GM20431 (cell line): ENCODE measurements around the gene SLC33A1.
"Not testable (repeated sequence)": the region's sequence is repeated elsewhere in the genome, so short reads cannot be mapped to it uniquely, and the experiment has no call there.

Experiments used
- in situ Hi-C: fragments of 300-500 bp; cut with MseI, MboI; formaldehyde crosslinking; loops from one replicate; pipeline ENCODE4 v1.15.0; 2020; ENCODE audit warnings: low sequenced_read_pairs; ENCODE audit not compliant: unreplicated experiment

SLC33A1 gene

GRCh38 chr3:155854141-155854940 lies at the start of gene SLC33A1:
Gene SLC33A1 (minus strand): TSS chr3:155854427. CDS start chr3:155853997, 430 bp downstream.
- in situ Hi-C loops: no loop called here

DNA sequence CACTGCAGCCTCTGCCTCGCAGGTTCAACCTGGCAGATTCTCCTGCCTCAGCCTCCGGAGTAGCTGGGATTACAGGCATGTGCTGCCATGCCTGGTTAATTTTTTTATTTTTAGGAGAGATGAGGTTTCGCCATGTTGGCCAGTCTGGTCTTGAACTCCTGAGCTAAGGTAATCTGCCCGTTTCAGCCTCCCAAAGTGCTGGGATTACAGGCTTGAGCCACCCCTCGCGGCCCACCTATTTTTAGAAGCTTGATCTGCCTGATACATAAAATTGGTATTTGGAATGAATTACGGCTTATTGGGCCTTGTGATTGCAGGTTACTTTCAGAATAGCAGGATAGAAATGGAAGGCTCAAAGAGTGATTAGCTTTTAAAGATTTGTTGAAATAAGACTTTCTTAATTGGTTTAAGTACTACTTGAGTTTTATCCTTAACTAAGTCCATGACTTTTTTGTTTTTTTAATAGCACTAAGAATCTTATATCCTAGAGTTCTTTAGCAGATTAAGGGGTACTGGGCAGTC lies 41.2 kb upstream of the SLC33A1 start:
- in situ Hi-C loops: no loop called here

- in situ Hi-C loops: no loop called here
These were observed 37.1 kb upstream of the SLC33A1 start for GRCh38 chr3:155891321-155891720.

- in situ Hi-C loops: no loop called here
These were observed 36.5 kb upstream of the SLC33A1 start for GRCh38 chr3:155890671-155891190.

DNA sequence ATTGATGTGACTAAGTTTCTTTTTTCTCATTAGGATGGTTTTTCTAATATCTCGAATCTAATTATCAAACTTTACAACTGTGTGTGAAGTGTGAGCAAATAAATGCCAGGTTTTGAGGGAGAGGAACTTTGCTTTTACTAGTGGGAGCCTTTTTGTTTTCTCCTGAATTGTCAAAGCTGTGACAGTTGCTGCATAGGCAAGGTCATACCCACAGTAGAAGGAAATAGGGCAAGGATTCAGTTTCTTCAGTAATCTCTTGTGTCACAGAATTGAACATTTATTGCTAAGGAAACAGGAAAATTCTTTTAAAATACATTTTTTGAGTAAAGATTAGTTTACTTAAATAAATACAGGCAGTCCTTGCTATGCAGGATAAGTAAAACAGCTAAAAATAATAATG lies 35.7 kb upstream of the SLC33A1 start:
- in situ Hi-C loops: no loop called here

DNA sequence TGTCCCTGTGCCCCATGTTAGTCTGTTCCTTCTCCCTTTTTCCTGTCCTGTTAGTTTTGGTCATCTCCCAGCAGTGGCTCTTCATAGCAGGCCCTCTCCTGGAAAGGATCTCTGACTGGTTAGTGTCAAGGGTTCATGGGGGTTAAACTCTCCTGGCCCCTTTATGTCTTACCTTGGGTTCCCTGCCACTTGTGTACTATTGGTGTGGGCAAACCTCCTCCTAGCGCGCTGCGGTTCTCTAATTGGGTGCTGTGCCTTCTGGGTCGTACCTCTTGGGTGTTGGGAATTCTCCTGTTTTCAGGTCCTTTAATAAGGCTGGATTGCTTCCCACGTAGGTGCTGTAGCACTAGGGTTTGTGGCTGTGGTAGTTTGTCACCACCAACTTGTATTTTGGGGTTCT lies 35.0 kb upstream of the SLC33A1 start:
- in situ Hi-C loops: no loop called here

- in situ Hi-C loops: no loop called here
These were observed 32.7 kb upstream of the SLC33A1 start for GRCh38 chr3:155886915-155887314.

DNA sequence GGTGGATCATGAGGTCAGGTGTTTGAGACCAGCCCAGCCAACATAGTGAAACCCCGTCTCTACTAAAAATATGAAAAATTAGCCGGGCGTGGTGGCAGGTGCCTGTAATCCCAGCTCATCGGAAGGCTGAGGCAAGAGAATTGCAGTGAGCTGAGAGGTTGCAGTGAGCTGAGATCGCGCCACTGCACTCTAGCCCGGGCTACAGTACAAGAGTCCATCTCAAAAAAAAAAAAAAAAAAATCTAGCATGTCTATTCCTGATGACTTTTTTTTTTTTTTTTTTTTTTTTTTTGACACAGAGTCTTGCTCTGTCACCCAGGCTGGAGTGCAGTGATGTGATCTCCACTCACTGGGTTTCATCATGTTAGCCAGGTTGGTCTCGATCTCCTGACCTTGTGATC lies 32.1 kb upstream of the SLC33A1 start:
- in situ Hi-C loops: not testable (repeated sequence)

GRCh38 chr3:155885292-155885691 lies 31.1 kb upstream of the SLC33A1 start:
- in situ Hi-C loops: no loop called here

- in situ Hi-C loops: no loop called here
These were observed 30.1 kb upstream of the SLC33A1 start for GRCh38 chr3:155884292-155884691.

DNA sequence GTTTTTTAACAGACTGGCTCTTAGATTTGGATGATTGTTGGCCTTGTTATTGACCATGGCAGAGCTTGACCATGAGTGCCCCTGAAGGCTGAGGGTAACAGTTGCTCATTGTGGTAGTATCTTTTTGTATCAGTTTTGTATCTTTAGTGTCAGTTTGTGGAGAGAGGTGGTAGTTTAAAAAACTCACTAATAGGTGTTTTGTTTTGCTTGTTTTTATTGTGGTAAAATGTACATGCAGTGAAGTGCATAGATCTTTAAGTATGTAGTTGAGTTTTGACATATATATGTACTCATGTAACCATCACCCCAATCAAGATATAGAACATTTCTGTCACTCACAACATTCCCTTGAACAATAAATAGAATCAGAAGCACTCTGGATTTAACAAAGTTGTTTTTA lies 26.1 kb upstream of the SLC33A1 start:
- in situ Hi-C loops: no loop called here

DNA sequence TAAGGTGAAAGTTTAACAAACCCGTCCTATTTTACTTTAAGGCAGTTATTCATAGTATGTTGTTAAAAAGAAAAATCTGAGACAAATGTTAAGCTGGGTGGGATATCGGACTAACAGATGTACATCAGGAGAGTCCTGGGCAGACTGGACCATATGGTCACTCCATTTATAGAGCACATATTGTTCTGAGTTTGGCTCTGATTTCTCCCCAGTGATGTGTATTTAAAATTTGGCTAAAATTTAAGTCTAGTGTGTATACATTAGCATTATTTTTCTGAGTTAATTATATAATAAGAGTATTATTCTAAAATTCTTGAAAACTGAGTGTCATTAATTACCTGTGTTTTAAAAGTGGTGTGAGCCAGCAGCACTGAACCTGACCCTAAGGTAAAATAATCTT lies 22.3 kb upstream of the SLC33A1 start:
- in situ Hi-C loops: no loop called here

DNA sequence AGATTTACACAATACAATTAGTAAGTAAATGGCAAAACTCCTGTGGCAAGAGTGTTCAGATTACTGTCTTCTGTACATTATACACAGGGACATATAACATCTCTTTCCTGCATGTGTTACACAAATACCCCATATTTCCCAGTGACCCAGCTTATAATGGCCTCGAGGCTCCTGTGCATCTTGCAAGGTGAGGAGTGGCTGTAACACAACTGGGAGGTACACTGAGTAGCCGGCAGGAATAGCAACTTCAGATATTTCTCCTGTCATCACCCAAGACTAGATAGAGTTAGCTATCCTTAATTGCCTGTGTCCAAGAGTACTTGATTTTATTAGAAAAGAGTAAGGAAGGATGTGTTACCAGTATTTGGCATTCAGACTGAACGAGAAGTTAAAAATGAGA lies 21.8 kb upstream of the SLC33A1 start:
- in situ Hi-C loops: no loop called here

DNA sequence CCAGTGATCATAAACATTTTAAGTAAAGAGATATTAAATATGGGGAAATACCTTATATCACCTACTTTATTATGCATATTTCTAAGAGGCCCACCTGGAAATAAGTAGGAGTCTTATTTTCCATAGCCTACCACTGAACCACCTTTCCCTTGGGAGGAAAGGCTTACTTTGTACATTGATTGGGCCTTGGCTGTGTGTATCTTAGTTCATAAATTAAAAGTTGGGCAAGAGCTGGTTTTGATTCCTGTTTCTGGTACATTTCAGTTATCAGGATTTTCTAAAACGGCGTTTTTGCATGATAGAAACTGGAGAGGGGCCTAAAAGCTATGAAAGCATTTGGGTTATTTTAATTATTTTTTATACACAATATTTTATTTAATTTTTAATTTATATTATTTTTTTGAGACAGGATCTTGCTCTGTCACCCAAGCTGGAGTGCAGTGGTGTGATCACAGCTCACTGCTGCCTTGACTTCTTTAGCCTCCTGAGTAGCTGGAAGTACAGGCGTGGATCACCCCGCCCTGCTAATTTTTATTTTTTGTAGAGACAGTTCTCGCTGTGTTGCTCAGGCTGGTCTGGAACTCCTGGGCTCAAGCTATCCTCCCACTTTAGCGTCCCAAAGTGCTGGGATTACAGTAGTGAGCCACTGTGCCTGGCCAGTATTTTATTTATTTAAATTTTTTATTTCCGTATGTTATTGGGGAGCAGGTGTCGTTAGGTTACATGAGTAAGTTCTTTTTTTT lies 18.8 kb upstream of the SLC33A1 start:
- in situ Hi-C loops: no loop called here

- in situ Hi-C loops: no loop called here
These were observed 17.5 kb upstream of the SLC33A1 start for GRCh38 chr3:155871746-155872158.

DNA sequence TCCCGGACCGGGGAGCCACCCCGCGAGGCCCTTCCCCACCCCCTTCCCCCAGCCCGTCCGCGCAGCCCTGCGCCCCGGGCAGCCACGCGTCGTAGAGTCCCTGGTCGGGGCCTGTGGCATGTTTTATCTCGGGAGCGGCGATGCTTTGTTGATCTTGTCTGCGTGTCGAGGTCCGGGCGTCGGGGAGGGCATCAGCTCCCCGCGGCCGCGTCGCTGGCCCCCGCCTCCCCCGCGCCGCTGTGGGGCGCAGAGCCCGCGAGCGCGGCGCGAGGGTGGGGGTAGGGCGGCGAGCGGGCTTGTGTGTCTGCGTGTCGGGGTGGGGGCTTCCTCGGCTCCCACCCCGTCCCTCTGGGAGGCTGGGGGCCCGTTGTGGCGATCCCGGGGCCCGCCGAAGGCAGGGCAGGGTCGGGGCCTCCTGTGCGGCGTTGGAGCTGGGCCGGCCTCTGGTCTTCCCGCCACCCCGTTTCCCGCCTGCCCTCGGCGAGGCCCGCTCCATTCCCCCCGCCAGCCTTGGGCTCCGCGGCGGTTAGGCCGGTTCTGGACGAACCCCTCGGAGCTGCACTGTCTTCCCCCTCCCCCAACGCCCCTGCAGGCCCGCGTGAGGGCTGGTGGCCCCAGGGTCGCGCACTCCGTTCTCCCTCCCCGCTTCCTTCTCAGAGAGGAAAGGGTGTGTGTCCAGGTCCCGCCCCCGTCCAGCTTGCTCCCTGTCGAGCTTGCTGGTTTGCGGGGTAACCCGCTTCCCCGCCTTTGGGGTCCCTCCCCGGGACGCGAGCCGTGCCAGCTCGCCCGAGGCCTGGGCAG lies 16.9 kb upstream of the SLC33A1 start:
- in situ Hi-C loops: no loop called here

DNA sequence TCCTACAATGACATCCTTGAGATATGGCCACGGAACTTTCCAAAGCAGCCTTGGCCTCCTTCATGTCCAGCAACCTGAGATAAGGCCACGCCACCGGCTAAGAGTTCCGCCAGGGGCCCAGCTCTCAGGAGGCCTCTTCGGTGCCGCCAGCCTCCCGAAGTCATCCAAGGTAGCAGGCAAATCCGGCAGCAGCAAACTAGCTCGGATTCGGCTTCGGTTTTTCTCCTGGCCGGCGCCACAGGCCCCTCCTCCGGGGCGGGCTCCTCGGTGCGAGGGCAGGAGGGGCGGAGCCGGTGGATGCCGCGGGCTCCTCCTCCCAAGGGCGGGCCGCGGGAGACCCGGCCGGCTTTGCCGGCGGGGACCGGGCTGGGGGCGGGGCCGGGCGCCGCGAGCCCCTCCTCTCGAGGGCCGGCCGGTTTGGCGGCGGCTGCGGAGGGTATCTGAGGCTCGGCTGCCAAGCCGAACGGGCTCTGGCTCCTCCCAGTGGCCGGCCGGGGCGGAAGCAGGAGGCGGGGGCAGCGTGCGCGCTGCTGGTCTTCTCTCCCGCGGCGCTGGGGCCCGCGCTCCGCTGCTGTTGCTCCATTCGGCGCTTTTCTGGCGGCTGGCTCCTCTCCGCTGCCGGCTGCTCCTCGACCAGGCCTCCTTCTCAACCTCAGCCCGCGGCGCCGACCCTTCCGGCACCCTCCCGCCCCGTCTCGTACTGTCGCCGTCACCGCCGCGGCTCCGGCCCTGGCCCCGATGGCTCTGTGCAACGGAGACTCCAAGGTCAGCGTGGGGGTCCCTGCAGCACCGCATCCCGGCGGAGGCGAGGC lies 16.1 kb upstream of the SLC33A1 start, which contains the start of gene GMPS:
Gene GMPS, plus strand, starts transcription at position 518 of the 812 bp plus-strand sequence. Its CDS starts 221 bp downstream, at position 739.
- in situ Hi-C loops: no loop called here

GRCh38 chr3:155869691-155870090 lies 15.5 kb upstream of the SLC33A1 start:
- in situ Hi-C loops: no loop called here

- in situ Hi-C loops: no loop called here
These were observed 9.0 kb upstream of the SLC33A1 start for GRCh38 chr3:155863072-155863784.
